ENCODE results near the gene CELSR3. TPM values are rescaled to one million over a fixed set of nuclear protein-coding genes. Genes with fewer than 3 reads are reported as not detected.

CELSR3 gene
- total and polyA plus RNA-seq, 7 experiments from 2014 or later, result 0.17 to 8.7 (median 3.4) TPM

GRCh38 chr3:48595075-48595525, 67.6 kb downstream of the CELSR3 start, which contains the start of gene COL7A1:
TSS of gene COL7A1 (minus strand) at chr3:48595329. CDS start at chr3:48595159, 170 bp downstream.
- intact Hi-C loops (cut with micrococcal nuclease), result loop anchor here in 1 of 2 donors (5.0 kb wide), 1 partner anchor 42 kb away; the partner anchor contains the start of gene SLC26A6
- ChIA-PET CTCF (no interaction called here), POLR2A (no interaction called here)
- peaks cover 2 to 27% (median 2%) of the 10 kb centered on the region in 3 experiments for H3K36me3 ChIP-seq (ENCODE audit: control insufficient read depth in 2 of 3, insufficient read depth in 3 of 3, low read length in 3 of 3)
- Mint-ChIP-seq H3K36me3 (peaks cover 0 to 15% (median 3%) of the 10 kb centered on the region in 5 donors), H3K27ac (peak within 1 kb of the TSS in 2 of 9 donors; percentile 24 to 42), H3K27me3 (peaks cover 9 to 29% (median 17%) of the 10 kb centered on the region in 5 donors), H3K4me1 (peaks cover 0 to 8% (median 3%) of the 10 kb centered on the region in 7 donors), H3K9me3 (peaks cover 0 to 1% (median 0%) of the 10 kb centered on the region in 11 donors), H3K4me3 (peak within 1 kb of the TSS in 5 of 10 donors; percentile 13 to 68 (median 44))
- peak; percentile 33 for ATAC-seq
- no peak within 1 kb of the TSS for H3K4me3 ChIP-seq (ENCODE audit: low read length)
- no peak within 1 kb of the TSS for H3K27ac ChIP-seq (ENCODE audit: low read depth, low read length)
- no peaks in the 10 kb centered on the region for H3K4me1 ChIP-seq (ENCODE audit: control insufficient read depth in 2 of 2, insufficient read depth in 2 of 2, low read length in 2 of 2)
- DNase-seq, result peak in 1 of 9 donors; percentile 23
- H3K27me3 ChIP-seq (ENCODE audit: control insufficient read depth in 2 of 2, insufficient read depth in 2 of 2, low read length in 2 of 2), result peaks cover 0 to 7% of the 10 kb centered on the region in 2 donors
- H3K9me3 ChIP-seq (ENCODE audit: control insufficient read depth in 2 of 3, low read length in 3 of 3), result no peaks in the 10 kb centered on the region

- H3K4me3 Mint-ChIP-seq, result peak overlapping the region in 4 of 10 donors; percentile 13 to 68 (median 48)
- ATAC-seq, result no peak
- H3K4me3 ChIP-seq (ENCODE audit: low read length), result no peak overlapping the region
- H3K27ac Mint-ChIP-seq, result no peak overlapping the region
- peaks cover 0 to 7% of the 10 kb centered on the region in 2 donors for H3K27me3 ChIP-seq (ENCODE audit: control insufficient read depth in 2 of 2, insufficient read depth in 2 of 2, low read length in 2 of 2)
- no peak for DNase-seq
- ChIA-PET CTCF (no interaction called here), POLR2A (no interaction called here)
- H3K36me3 ChIP-seq (ENCODE audit: control insufficient read depth in 2 of 3, insufficient read depth in 3 of 3, low read length in 3 of 3), result peaks cover 0 to 21% (median 2%) of the 10 kb centered on the region in 3 experiments
- H3K27ac ChIP-seq (ENCODE audit: low read depth, low read length), result no peak overlapping the region
- intact Hi-C loops (cut with micrococcal nuclease), result loop anchor here in 1 of 2 donors (5.0 kb wide), 1 partner anchor 43 kb away; the partner anchor contains the start of gene SLC26A6
- peaks cover 0 to 1% (median 0%) of the 10 kb centered on the region in 11 donors for H3K9me3 Mint-ChIP-seq
- H3K4me1 Mint-ChIP-seq, result peaks cover 0 to 10% (median 3%) of the 10 kb centered on the region in 7 donors
- H3K4me1 ChIP-seq (ENCODE audit: control insufficient read depth in 2 of 2, insufficient read depth in 2 of 2, low read length in 2 of 2), result no peaks in the 10 kb centered on the region
- H3K27me3 Mint-ChIP-seq, result peaks cover 9 to 34% (median 21%) of the 10 kb centered on the region in 5 donors
- H3K36me3 Mint-ChIP-seq, result peaks cover 0 to 10% (median 3%) of the 10 kb centered on the region in 5 donors
- no peaks in the 10 kb centered on the region for H3K9me3 ChIP-seq (ENCODE audit: control insufficient read depth in 2 of 3, low read length in 3 of 3)
Measured at GRCh38 chr3:48594417-48595049, 68.2 kb downstream of the CELSR3 start.

GRCh38 chr3:48593337-48593736, 69.3 kb downstream of the CELSR3 start:
- no peaks in the 10 kb centered on the region for H3K4me1 ChIP-seq (ENCODE audit: control insufficient read depth in 2 of 2, insufficient read depth in 2 of 2, low read length in 2 of 2)
- CTCF ChIA-PET, result no interaction called here
- Mint-ChIP-seq H3K4me1 (peaks cover 0 to 13% (median 3%) of the 10 kb centered on the region in 7 donors), H3K27me3 (peaks cover 15 to 43% (median 29%) of the 10 kb centered on the region in 5 donors), H3K36me3 (peaks cover 0 to 3% (median 3%) of the 10 kb centered on the region in 5 donors), H3K9me3 (peaks cover 0 to 1% (median 0%) of the 10 kb centered on the region in 11 donors), H3K27ac (no peak overlapping the region), H3K4me3 (no peak overlapping the region)
- intact Hi-C loops (cut with micrococcal nuclease), result no loop called here
- peaks cover 0 to 7% of the 10 kb centered on the region in 2 donors for H3K27me3 ChIP-seq (ENCODE audit: control insufficient read depth in 2 of 2, insufficient read depth in 2 of 2, low read length in 2 of 2)
- POLR2A ChIA-PET, result no interaction called here
- no peak overlapping the region for H3K4me3 ChIP-seq (ENCODE audit: low read length)
- no peak for ATAC-seq
- peaks cover 0 to 9% (median 2%) of the 10 kb centered on the region in 3 experiments for H3K36me3 ChIP-seq (ENCODE audit: control insufficient read depth in 2 of 3, insufficient read depth in 3 of 3, low read length in 3 of 3)
- H3K9me3 ChIP-seq (ENCODE audit: control insufficient read depth in 2 of 3, low read length in 3 of 3), result no peaks in the 10 kb centered on the region
- no peak for DNase-seq
- H3K27ac ChIP-seq (ENCODE audit: low read depth, low read length), result no peak overlapping the region

GRCh38 chr3:48592519-48593087, 70.1 kb downstream of the CELSR3 start:
- H3K4me3 Mint-ChIP-seq, result no peak overlapping the region
- Histone ChIP-seq H3K9me3 (ENCODE audit: control insufficient read depth in 2 of 3, low read length in 3 of 3) (no peaks in the 10 kb centered on the region), H3K4me3 (ENCODE audit: low read length) (no peak overlapping the region), H3K4me1 (ENCODE audit: control insufficient read depth in 2 of 2, insufficient read depth in 2 of 2, low read length in 2 of 2) (no peaks in the 10 kb centered on the region), H3K27ac (ENCODE audit: low read depth, low read length) (no peak overlapping the region), H3K27me3 (ENCODE audit: control insufficient read depth in 2 of 2, insufficient read depth in 2 of 2, low read length in 2 of 2) (peaks cover 0 to 7% of the 10 kb centered on the region in 2 donors), H3K36me3 (ENCODE audit: control insufficient read depth in 2 of 3, insufficient read depth in 3 of 3, low read length in 3 of 3) (peaks cover 0 to 2% (median 0%) of the 10 kb centered on the region in 3 experiments)
- H3K27ac Mint-ChIP-seq, result no peak overlapping the region
- no peak for ATAC-seq
- POLR2A ChIA-PET, result no interaction called here
- peaks cover 15 to 51% (median 34%) of the 10 kb centered on the region in 5 donors for H3K27me3 Mint-ChIP-seq
- H3K9me3 Mint-ChIP-seq, result peaks cover 0 to 1% (median 0%) of the 10 kb centered on the region in 11 donors
- DNase-seq, result no peak
- intact Hi-C loops (cut with micrococcal nuclease), result no loop called here
- H3K4me1 Mint-ChIP-seq, result peaks cover 0 to 15% (median 3%) of the 10 kb centered on the region in 7 donors
- peaks cover 0 to 3% (median 3%) of the 10 kb centered on the region in 5 donors for H3K36me3 Mint-ChIP-seq
- CTCF ChIA-PET, result no interaction called here

- H3K4me1 Mint-ChIP-seq, result peaks cover 0 to 17% (median 3%) of the 10 kb centered on the region in 7 donors
- Histone ChIP-seq H3K36me3 (ENCODE audit: control insufficient read depth in 2 of 3, insufficient read depth in 3 of 3, low read length in 3 of 3) (no peaks in the 10 kb centered on the region), H3K27ac (ENCODE audit: low read depth, low read length) (no peak overlapping the region), H3K4me1 (ENCODE audit: control insufficient read depth in 2 of 2, insufficient read depth in 2 of 2, low read length in 2 of 2) (no peaks in the 10 kb centered on the region), H3K4me3 (ENCODE audit: low read length) (no peak overlapping the region), H3K9me3 (ENCODE audit: control insufficient read depth in 2 of 3, low read length in 3 of 3) (no peaks in the 10 kb centered on the region), H3K27me3 (ENCODE audit: control insufficient read depth in 2 of 2, insufficient read depth in 2 of 2, low read length in 2 of 2) (peaks cover 0 to 7% of the 10 kb centered on the region in 2 donors)
- ChIA-PET CTCF (no interaction called here), POLR2A (no interaction called here)
- no peak overlapping the region for H3K4me3 Mint-ChIP-seq
- intact Hi-C loops (cut with micrococcal nuclease), result no loop called here
- H3K27me3 Mint-ChIP-seq, result peaks cover 15 to 54% (median 34%) of the 10 kb centered on the region in 5 donors
- DNase-seq (no peak), ATAC-seq (no peak)
- H3K27ac Mint-ChIP-seq, result no peak overlapping the region
- H3K36me3 Mint-ChIP-seq, result peaks cover 0 to 3% (median 3%) of the 10 kb centered on the region in 5 donors
- peaks cover 0 to 1% (median 0%) of the 10 kb centered on the region in 11 donors for H3K9me3 Mint-ChIP-seq
Measured at GRCh38 chr3:48591886-48592518, 70.7 kb downstream of the CELSR3 start.

- Histone ChIP-seq H3K4me3 (ENCODE audit: low read length) (no peak overlapping the region), H3K4me1 (ENCODE audit: control insufficient read depth in 2 of 2, insufficient read depth in 2 of 2, low read length in 2 of 2) (no peaks in the 10 kb centered on the region), H3K36me3 (ENCODE audit: control insufficient read depth in 2 of 3, insufficient read depth in 3 of 3, low read length in 3 of 3) (no peaks in the 10 kb centered on the region), H3K27ac (ENCODE audit: low read depth, low read length) (no peak overlapping the region), H3K9me3 (ENCODE audit: control insufficient read depth in 2 of 3, low read length in 3 of 3) (no peaks in the 10 kb centered on the region), H3K27me3 (ENCODE audit: control insufficient read depth in 2 of 2, insufficient read depth in 2 of 2, low read length in 2 of 2) (peaks cover 0 to 7% of the 10 kb centered on the region in 2 donors)
- Mint-ChIP-seq H3K36me3 (peaks cover 0 to 3% (median 3%) of the 10 kb centered on the region in 5 donors), H3K4me3 (no peak overlapping the region), H3K9me3 (peaks cover 0 to 1% (median 0%) of the 10 kb centered on the region in 11 donors), H3K27me3 (peaks cover 15 to 54% (median 34%) of the 10 kb centered on the region in 5 donors), H3K4me1 (peaks cover 0 to 17% (median 3%) of the 10 kb centered on the region in 7 donors), H3K27ac (no peak overlapping the region)
- ChIA-PET POLR2A (no interaction called here), CTCF (no interaction called here)
- no peak for DNase-seq
- ATAC-seq, result no peak
- intact Hi-C loops (cut with micrococcal nuclease), result no loop called here
Measured at GRCh38 chr3:48591436-48591835, 71.2 kb downstream of the CELSR3 start.

All from naive thymus-derived CD4-positive, alpha-beta T cell (primary cell).